ENCODE measurements around the gene DST.

GRCh38 chr6:56637640-56638039, 5.0 kb downstream of the DST start:
- TF ChIP-seq POLR2A (IDR thresholded peaks at IDR 0.05; ENCODE audit: borderline replicate concordance, extremely low read depth, insufficient read depth, insufficient read length) (no peak), CTCF (IDR thresholded peaks at IDR 0.05 in 2 of 3, conservative IDR thresholded peaks at IDR 0.05 in 1 of 3; ENCODE audit: borderline replicate concordance in 1 of 3, insufficient read depth in 1 of 3, low read depth in 2 of 3, low read length in 2 of 3) (peak; percentile 28 to 69 (median 60); a peak in 4 of 6 replicates), POLR2AphosphoS5 (IDR thresholded peaks at IDR 0.05; ENCODE audit: low read depth, low read length) (no peak), EZH2 (IDR thresholded peaks at IDR 0.05) (no peak), ZNF274 (IDR thresholded peaks at IDR 0.05; ENCODE audit: low read depth, low read length) (no peak), JUND (IDR thresholded peaks at IDR 0.05) (no peak), EZH2phosphoT487 (IDR thresholded peaks at IDR 0.05; ENCODE audit: borderline replicate concordance) (no peak), SIN3A (IDR thresholded peaks at IDR 0.05; ENCODE audit: low read depth) (no peak)
- TF ChIP-seq, protein P1, sequence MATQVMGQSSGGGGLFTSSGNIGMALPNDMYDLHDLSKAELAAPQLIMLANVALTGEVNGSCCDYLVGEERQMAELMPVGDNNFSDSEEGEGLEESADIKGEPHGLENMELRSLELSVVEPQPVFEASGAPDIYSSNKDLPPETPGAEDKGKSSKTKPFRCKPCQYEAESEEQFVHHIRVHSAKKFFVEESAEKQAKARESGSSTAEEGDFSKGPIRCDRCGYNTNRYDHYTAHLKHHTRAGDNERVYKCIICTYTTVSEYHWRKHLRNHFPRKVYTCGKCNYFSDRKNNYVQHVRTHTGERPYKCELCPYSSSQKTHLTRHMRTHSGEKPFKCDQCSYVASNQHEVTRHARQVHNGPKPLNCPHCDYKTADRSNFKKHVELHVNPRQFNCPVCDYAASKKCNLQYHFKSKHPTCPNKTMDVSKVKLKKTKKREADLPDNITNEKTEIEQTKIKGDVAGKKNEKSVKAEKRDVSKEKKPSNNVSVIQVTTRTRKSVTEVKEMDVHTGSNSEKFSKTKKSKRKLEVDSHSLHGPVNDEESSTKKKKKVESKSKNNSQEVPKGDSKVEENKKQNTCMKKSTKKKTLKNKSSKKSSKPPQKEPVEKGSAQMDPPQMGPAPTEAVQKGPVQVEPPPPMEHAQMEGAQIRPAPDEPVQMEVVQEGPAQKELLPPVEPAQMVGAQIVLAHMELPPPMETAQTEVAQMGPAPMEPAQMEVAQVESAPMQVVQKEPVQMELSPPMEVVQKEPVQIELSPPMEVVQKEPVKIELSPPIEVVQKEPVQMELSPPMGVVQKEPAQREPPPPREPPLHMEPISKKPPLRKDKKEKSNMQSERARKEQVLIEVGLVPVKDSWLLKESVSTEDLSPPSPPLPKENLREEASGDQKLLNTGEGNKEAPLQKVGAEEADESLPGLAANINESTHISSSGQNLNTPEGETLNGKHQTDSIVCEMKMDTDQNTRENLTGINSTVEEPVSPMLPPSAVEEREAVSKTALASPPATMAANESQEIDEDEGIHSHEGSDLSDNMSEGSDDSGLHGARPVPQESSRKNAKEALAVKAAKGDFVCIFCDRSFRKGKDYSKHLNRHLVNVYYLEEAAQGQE (IDR thresholded peaks at IDR 0.05; ENCODE audit: low read depth), result no peak
- TF ChIP-seq, protein P2, sequence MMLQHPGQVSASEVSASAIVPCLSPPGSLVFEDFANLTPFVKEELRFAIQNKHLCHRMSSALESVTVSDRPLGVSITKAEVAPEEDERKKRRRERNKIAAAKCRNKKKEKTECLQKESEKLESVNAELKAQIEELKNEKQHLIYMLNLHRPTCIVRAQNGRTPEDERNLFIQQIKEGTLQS (IDR thresholded peaks at IDR 0.05), result no peak
- TF ChIP-seq, protein P3, sequence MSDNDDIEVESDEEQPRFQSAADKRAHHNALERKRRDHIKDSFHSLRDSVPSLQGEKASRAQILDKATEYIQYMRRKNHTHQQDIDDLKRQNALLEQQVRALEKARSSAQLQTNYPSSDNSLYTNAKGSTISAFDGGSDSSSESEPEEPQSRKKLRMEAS (IDR thresholded peaks at IDR 0.05), result no peak
